ENCODE measurements around the gene ARHGAP42.

DNA sequence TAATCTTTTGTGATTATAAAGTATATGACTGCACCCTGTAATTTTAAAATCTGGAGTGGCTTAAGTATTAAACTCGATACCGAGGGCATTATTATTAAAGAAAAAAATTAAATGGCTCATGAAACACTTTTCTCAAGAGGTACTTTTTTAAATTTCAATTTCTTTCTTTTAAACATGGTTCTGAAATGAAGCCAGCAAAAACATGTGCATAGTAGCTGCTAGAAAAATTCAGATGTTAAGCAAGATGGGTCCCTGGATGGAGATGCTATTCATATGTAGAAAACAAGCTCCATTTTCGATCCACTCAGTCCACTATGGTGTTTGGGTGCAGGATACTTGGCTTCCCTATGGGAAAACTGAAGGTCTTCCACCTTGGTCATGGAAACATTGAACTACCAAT, 253.0 kb downstream of the ARHGAP42 start:
- TF ChIP-seq POLR2A (IDR thresholded peaks at IDR 0.05) = no peak
- no peak for TF ChIP-seq POLR2AphosphoS5 (IDR thresholded peaks at IDR 0.05)

All from stomach (tissue), 4 donors.